WI38 (cell line): ENCODE measurements around the gene CNIH1.
A peak's percentile ranks its signal among the peaks of the same experiment; 100 is the strongest.
"Not testable (repeated sequence)": the region's sequence is repeated elsewhere in the genome, so short reads cannot be mapped to it uniquely, and the experiment has no call there.

Experiments
- H3K4me3 ChIP-seq: 2 replicates; pipeline ENCODE4 v1.5.1; 2011; ENCODE audit warnings: low read depth, mild to moderate bottlenecking, control low read depth, low read length
- TF ChIP-seq, protein P1 (sequence below): IDR thresholded peaks from 2 replicates; pipeline ENCODE4 v1.5.1; 2012; ENCODE audit warnings: low read depth, mild to moderate bottlenecking, control low read depth, low read length

Gene CNIH1

DNA sequence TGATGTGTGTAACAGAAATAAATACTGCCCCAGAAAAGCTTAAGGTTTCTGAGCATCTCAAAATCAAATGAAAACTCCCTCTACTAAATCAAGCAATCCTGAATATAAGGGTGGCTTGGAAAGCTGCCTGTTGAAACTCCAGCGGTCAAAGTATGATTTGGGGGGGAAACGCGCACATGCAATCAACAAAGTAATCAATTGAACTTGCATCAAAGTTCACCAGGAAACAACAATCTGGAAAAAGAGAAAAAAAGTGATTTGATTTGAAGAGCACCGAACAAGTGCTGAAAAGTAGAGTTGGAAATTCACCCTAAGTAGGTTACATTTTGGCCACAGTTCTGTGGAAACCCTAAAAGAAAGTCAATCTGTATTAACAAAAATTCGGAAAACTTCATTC lies 700 bp downstream of the CNIH1 start:
- H3K4me3 ChIP-seq: peak overlapping the region; percentile 83
- TF ChIP-seq, protein P1, sequence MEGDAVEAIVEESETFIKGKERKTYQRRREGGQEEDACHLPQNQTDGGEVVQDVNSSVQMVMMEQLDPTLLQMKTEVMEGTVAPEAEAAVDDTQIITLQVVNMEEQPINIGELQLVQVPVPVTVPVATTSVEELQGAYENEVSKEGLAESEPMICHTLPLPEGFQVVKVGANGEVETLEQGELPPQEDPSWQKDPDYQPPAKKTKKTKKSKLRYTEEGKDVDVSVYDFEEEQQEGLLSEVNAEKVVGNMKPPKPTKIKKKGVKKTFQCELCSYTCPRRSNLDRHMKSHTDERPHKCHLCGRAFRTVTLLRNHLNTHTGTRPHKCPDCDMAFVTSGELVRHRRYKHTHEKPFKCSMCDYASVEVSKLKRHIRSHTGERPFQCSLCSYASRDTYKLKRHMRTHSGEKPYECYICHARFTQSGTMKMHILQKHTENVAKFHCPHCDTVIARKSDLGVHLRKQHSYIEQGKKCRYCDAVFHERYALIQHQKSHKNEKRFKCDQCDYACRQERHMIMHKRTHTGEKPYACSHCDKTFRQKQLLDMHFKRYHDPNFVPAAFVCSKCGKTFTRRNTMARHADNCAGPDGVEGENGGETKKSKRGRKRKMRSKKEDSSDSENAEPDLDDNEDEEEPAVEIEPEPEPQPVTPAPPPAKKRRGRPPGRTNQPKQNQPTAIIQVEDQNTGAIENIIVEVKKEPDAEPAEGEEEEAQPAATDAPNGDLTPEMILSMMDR: no peak

- TF ChIP-seq, protein P1: no peak
These were observed 1.1 kb downstream of the CNIH1 start for GRCh38 chr14:54440037-54440436.

DNA sequence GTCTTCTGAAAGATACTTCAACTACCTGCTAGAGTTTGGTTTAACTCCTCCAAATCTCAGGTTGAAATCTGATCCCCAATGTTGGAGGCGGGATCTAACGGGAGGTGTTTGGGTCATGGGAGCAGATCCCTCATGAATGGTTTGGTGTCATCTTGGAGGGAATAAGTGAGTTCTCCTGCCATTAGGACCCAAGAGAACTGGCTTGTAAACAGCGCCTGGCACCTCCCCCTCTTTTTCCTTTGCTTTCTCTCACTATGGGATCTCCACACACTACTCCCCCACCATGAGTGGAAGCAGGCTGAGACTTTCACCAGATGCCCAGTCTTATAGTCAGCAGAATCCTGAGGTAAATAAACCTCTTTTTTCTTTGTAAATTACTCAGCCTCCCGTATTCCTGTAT lies 2.5 kb downstream of the CNIH1 start:
- TF ChIP-seq, protein P1: no peak
- no peak overlapping the region for H3K4me3 ChIP-seq

More at GRCh38 chr14:54440037-54440436, 1.1 kb downstream of the CNIH1 start:
- H3K4me3 ChIP-seq: peak overlapping the region; percentile 83

- H3K4me3 ChIP-seq: not testable (repeated sequence)
These were observed 3.2 kb downstream of the CNIH1 start for GRCh38 chr14:54437954-54438353.

DNA sequence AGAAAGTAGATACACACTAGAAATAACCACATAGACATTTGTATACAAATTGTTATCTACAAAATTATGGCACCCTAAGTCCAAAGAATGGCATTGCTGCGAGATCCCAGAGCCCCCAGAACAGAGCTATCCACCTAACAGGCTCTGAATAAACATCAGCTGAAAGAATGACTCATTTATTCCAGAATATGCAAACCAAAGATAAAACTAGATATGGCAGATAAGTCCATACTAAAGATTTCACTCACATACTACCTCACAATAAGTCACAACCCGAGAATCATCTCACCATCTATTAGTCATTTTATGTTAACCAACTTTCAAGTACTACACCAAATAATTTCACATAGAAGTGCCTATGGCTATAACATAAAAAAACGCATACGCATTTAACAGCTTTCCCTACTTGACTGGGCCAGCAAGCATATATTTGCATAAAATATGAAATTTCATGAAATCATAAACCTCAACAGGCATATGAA lies 5.6 kb downstream of the CNIH1 start:
- TF ChIP-seq, protein P1: no peak
- no peak overlapping the region for H3K4me3 ChIP-seq

- TF ChIP-seq, protein P1: no peak
- H3K4me3 ChIP-seq: no peak overlapping the region
These were observed 12.6 kb downstream of the CNIH1 start for GRCh38 chr14:54428527-54428926.

DNA sequence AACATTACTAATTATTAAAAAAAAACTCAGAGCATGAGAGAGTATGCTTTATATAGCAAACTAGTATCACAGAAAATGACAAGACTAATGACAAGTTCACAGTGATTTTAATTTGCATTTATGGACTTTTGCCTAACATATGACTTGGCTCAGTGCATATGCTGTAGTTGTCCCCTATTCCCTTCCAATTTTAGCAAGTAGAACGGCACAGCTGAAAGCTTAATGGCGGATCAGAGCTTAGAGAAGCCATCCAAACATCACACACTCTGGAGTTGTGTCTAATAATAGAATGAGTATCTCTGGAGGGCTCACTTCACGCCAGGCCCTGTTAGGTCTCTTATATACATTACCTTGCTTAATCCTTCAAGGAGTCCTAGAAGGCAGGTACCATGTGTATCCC lies 13.3 kb downstream of the CNIH1 start:
- no peak overlapping the region for H3K4me3 ChIP-seq
- TF ChIP-seq, protein P1: no peak
